Measurements from ENCODE around the gene CKM. TPM values are rescaled to one million over a fixed set of nuclear protein-coding genes. Genes with fewer than 3 reads are reported as not detected.

CKM gene
- total and polyA plus RNA-seq, 7 donors, result 0.48 to 14.4 (median 0.83) TPM

DNA sequence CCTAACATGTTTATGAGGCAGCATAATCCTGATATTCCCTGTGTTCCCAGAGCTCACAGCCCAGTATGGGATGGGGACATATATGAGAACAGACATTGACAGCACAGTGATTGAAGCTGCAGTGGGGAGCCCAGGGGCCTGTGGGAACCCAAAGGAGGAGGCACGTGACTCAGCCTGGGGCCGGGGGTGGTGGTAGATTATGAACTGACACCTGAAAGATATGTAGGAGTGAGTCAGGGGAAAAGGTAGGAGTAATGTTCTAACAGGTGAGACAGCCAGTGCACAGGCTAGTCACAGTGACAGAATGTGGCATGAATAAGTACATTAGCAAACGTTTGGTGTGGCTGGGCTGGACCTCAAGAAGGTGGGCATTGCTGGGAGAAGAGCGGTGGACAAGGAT is 29.0 kb downstream of the CKM start:
- DNase-seq, result no peak
- intact Hi-C loops (cut with DNase I), result no loop called here
- WGBS, 2 donors, result 84 to 87% methylated on average over 4 of the region's 4 CpGs
- peaks cover 0 to 75% (median 10%) of the 10 kb centered on the region in 4 donors for H3K36me3 ChIP-seq
- no peak for TF ChIP-seq EP300 (IDR thresholded peaks at IDR 0.05)
- TF ChIP-seq POLR2A (IDR thresholded peaks at IDR 0.05), result no peak
- TF ChIP-seq, protein P1, sequence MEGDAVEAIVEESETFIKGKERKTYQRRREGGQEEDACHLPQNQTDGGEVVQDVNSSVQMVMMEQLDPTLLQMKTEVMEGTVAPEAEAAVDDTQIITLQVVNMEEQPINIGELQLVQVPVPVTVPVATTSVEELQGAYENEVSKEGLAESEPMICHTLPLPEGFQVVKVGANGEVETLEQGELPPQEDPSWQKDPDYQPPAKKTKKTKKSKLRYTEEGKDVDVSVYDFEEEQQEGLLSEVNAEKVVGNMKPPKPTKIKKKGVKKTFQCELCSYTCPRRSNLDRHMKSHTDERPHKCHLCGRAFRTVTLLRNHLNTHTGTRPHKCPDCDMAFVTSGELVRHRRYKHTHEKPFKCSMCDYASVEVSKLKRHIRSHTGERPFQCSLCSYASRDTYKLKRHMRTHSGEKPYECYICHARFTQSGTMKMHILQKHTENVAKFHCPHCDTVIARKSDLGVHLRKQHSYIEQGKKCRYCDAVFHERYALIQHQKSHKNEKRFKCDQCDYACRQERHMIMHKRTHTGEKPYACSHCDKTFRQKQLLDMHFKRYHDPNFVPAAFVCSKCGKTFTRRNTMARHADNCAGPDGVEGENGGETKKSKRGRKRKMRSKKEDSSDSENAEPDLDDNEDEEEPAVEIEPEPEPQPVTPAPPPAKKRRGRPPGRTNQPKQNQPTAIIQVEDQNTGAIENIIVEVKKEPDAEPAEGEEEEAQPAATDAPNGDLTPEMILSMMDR (IDR thresholded peaks at IDR 0.05), result no peak
- TF ChIP-seq POLR2AphosphoS5 (IDR thresholded peaks at IDR 0.05), result no peak
- no peak overlapping the region for H3K4me3 ChIP-seq
- no peak overlapping the region for H3K27ac ChIP-seq
- peaks cover 0 to 9% (median 2%) of the 10 kb centered on the region in 4 donors for H3K4me1 ChIP-seq
- no peaks in the 10 kb centered on the region for H3K9me3 ChIP-seq
- no peaks in the 10 kb centered on the region for H3K27me3 ChIP-seq

DNA sequence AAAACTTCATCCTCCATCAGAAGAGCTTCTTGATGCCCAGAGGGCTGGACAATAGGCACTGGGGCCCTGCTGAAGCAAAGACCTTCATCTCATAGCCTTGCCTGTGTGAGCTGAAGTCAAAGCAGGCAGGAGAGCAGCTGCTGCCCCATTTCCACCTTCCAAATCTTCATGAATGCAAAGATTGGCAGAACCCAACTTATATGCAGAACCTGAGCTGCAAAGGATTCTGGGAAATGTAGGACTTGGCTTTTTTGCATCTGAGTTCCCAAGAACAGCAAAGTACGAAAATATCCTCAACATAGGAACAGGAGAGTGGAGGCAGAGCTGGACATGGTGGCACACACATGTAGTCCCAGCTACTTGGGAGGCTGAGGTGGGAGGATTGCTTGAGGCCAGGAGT is 30.8 kb downstream of the CKM start:
- no peaks in the 10 kb centered on the region for H3K27me3 ChIP-seq
- no peak for TF ChIP-seq POLR2AphosphoS5 (IDR thresholded peaks at IDR 0.05)
- TF ChIP-seq, protein P1 (IDR thresholded peaks at IDR 0.05), result no peak
- no peak for TF ChIP-seq EP300 (IDR thresholded peaks at IDR 0.05)
- TF ChIP-seq POLR2A (IDR thresholded peaks at IDR 0.05), result no peak
- no peaks in the 10 kb centered on the region for H3K9me3 ChIP-seq
- no peak overlapping the region for H3K4me3 ChIP-seq
- H3K27ac ChIP-seq, result no peak overlapping the region
- intact Hi-C loops (cut with DNase I), result no loop called here
- WGBS, 2 donors, result 98 to 99% methylated on average over 1 of the region's 1 CpG
- H3K36me3 ChIP-seq, result peaks cover 6 to 82% (median 13%) of the 10 kb centered on the region in 4 donors
- peaks cover 0 to 9% (median 2%) of the 10 kb centered on the region in 4 donors for H3K4me1 ChIP-seq
- no peak for DNase-seq

DNA sequence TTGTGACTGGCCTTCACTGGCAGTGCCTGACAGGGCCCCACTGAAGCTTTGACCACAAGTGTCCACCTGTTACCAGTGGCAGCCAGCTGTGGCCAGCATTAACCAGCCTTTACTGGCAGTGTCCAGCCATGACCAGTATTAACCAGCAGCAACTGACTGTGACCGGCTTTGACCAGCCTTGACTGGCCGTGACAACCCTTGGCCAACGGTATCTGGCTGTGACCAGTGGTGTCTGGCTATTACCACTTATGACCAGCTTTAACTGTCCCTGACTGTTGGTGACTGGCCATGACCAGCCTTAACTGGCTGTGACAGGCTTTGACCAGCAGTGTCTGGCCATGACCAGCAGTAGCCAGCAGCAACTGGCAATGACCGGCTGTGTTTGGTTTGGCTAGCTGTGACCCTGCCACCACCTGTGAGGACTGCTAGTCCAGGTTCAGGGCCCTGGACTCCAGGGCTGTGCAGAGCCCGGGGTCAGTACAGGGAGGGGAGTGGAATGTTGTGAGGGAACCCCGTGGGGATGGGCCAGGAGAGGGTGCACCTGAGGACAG is 32.2 kb downstream of the CKM start:
- intact Hi-C loops (cut with DNase I), result no loop called here
- no peaks in the 10 kb centered on the region for H3K9me3 ChIP-seq
- no peak overlapping the region for H3K4me3 ChIP-seq
- no peaks in the 10 kb centered on the region for H3K27me3 ChIP-seq
- H3K4me1 ChIP-seq, result peaks cover 0 to 9% (median 2%) of the 10 kb centered on the region in 4 donors
- peaks cover 6 to 72% (median 11%) of the 10 kb centered on the region in 4 donors for H3K36me3 ChIP-seq
- no peak overlapping the region for H3K27ac ChIP-seq
- TF ChIP-seq EP300 (IDR thresholded peaks at IDR 0.05) (no peak), POLR2A (IDR thresholded peaks at IDR 0.05) (no peak), POLR2AphosphoS5 (IDR thresholded peaks at IDR 0.05) (no peak)
- TF ChIP-seq, protein P1 (IDR thresholded peaks at IDR 0.05), result no peak
- no peak for DNase-seq
- 91 to 95% methylated on average over 6 of the region's 6 CpGs for WGBS, 2 donors

DNA sequence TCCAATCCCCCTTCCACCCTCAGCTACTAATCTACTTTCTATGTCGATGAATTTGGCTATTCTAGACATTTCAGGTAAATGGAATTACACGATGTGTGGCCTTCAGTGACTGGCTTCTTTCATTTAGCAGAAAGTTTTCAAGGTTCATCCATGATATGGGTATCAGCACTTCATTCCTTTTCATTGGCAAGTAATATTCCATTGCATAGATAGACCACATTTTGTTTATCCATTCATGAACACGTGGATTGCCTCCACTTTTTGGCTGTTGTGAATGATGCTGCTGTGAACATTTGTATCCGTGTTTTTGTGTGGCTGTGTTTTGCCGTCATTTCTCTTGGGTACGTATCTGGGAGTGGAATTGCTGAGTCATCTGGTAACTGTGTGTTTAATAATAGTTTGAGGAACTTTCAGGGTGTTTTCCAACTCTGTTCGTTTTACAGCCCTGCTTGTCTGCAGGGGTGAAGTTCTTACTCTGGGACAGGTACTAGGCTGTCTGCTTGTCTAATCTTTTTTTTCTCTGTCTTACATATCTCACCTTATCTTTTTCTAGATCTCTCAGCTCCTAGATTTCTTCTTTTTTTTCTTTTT is 39.1 kb downstream of the CKM start:
- intact Hi-C loops (cut with DNase I), result no loop called here
- no peak overlapping the region for H3K4me3 ChIP-seq
- no peak overlapping the region for H3K27ac ChIP-seq
- TF ChIP-seq, protein P1 (IDR thresholded peaks at IDR 0.05), result no peak
- TF ChIP-seq POLR2A (IDR thresholded peaks at IDR 0.05) (no peak), EP300 (IDR thresholded peaks at IDR 0.05) (no peak)
- no peak for DNase-seq
- H3K27me3 ChIP-seq, result no peaks in the 10 kb centered on the region
- no peaks in the 10 kb centered on the region for H3K9me3 ChIP-seq
- H3K36me3 ChIP-seq, result peaks cover 8 to 67% (median 16%) of the 10 kb centered on the region in 4 donors
- no peaks in the 10 kb centered on the region for H3K4me1 ChIP-seq
- 61 to 90% methylated on average over 7 of the region's 7 CpGs for WGBS, 2 donors

Data from sigmoid colon (tissue), 7 donors.